H1 (cell line): Measurements from ENCODE around the gene PPIL6. TPM values are rescaled to one million over a fixed set of nuclear protein-coding genes. Genes with fewer than 3 reads are reported as not detected.

Experiments used
- CTCF ChIA-PET: fragments of 300-600 bp; sonication (Branson Sonifier 250); formaldehyde crosslinking; loops from one replicate; lab custom pipeline; 2021; ENCODE audit not compliant: partially characterized antibody; lab: Charles Lee
- POLR2A ChIA-PET: fragments of 300-600 bp; sonication (Branson Sonifier 250); formaldehyde crosslinking; loops from one replicate; lab custom pipeline; 2021; ENCODE audit warnings: inconsistent platforms; ENCODE audit not compliant: partially characterized antibody; lab: Charles Lee
- DNase-seq, 2 experiments: peaks; one replicate each; pipeline versions ENCODE4 v3.0.0 to v3.0.0-alpha.2; 2010 to 2022; ENCODE audit warnings: low spot score in 2 of 2, low read depth in 1 of 2, mixed read lengths in 1 of 2
- FAIRE-seq: peaks from 2 replicates; lab custom pipeline; 2011; peaks lifted over from hg19 to GRCh38; lab: Jason Lieb, UNC
- H2AFZ ChIP-seq: 2 replicates; pipeline ENCODE4 v1.8.1; 2012; ENCODE audit warnings: low read length, inconsistent platforms
- H2AK5ac ChIP-seq: 2 replicates; pipeline ENCODE4 v1.6.1; 2013; ENCODE audit warnings: low read depth, low read length
- H2BK120ac ChIP-seq: replicated peaks from 2 replicates; pipeline ENCODE3; 2013; ENCODE audit warnings: low read depth, low read length, inconsistent platforms
- H2BK12ac ChIP-seq: 2 replicates; pipeline ENCODE4 v1.6.1; 2013; ENCODE audit warnings: low read depth, low read length
- H2BK15ac ChIP-seq: 2 replicates; pipeline ENCODE4 v1.6.1; 2013; ENCODE audit warnings: low read length
- H2BK20ac ChIP-seq: 2 replicates; pipeline ENCODE4 v1.6.1; 2013; ENCODE audit warnings: low read length
- H2BK5ac ChIP-seq: 2 replicates; pipeline ENCODE4 v1.6.1; 2013; ENCODE audit warnings: low read depth, low read length
- H3K14ac ChIP-seq: 2 replicates; pipeline ENCODE4 v1.6.1; 2013; ENCODE audit warnings: inconsistent platforms; ENCODE audit not compliant: insufficient read length
- H3K18ac ChIP-seq: 2 replicates; pipeline ENCODE4 v1.6.1; 2013; ENCODE audit warnings: low read length; ENCODE audit errors: extremely low read depth
- H3K23ac ChIP-seq: 2 replicates; pipeline ENCODE4 v1.6.1; 2013; ENCODE audit warnings: inconsistent platforms; ENCODE audit not compliant: insufficient read length
- H3K23me2 ChIP-seq: 2 replicates; pipeline ENCODE4 v1.6.1; 2013; ENCODE audit warnings: low read depth, low read length
- H3K27ac ChIP-seq: 2 replicates; pipeline ENCODE4 v1.6.1; 2011; ENCODE audit warnings: low read depth, low read length, inconsistent platforms
- H3K27me3 ChIP-seq, 4 experiments: replicated peaks in 1 of 4; 1 replicate in 1 of 4; 2 replicates in 3 of 4; pipeline versions ENCODE4 v1.6.1 to v1.8.1; 2011 to 2013; ENCODE audit warnings: low read length in 3 of 4, mild to moderate bottlenecking in 3 of 4, inconsistent platforms in 2 of 4, mixed read lengths in 2 of 4, moderate library complexity in 1 of 4; ENCODE audit not compliant: control insufficient read depth in 3 of 4, insufficient read depth in 3 of 4; ENCODE audit errors: extremely low read depth in 1 of 4
- H3K36me3 ChIP-seq, 4 experiments: 2 replicates each; pipeline versions ENCODE4 v1.6.1 to v1.8.1; 2011 to 2013; ENCODE audit warnings: mild to moderate bottlenecking in 4 of 4, low read length in 3 of 4, moderate library complexity in 2 of 4, control low read depth in 1 of 4, inconsistent platforms in 1 of 4; ENCODE audit not compliant: insufficient read depth in 4 of 4, control insufficient read depth in 2 of 4
- H3K4ac ChIP-seq: replicated peaks from 2 replicates; pipeline ENCODE3; 2013; ENCODE audit warnings: low read length, low read depth, mixed read lengths, inconsistent platforms; ENCODE audit not compliant: insufficient read length
- H3K4me1 ChIP-seq, 4 experiments: replicated peaks in 1 of 4; 1 replicate in 1 of 4; 2 replicates in 3 of 4; pipeline versions ENCODE4 v1.6.1 to v1.8.1; 2011 to 2013; ENCODE audit warnings: low read length in 3 of 4, inconsistent platforms in 2 of 4, mixed read lengths in 1 of 4; ENCODE audit not compliant: insufficient read depth in 4 of 4, control insufficient read depth in 3 of 4
- H3K4me2 ChIP-seq, 2 experiments: 2 replicates each; pipeline versions ENCODE4 v1.6.1 to v1.8.1; 2011 to 2013; ENCODE audit warnings: low read depth in 2 of 2, low read length in 2 of 2, control low read depth in 1 of 2, inconsistent platforms in 1 of 2, mild to moderate bottlenecking in 1 of 2; ENCODE audit not compliant: insufficient read depth in 1 of 2
- H3K4me3 ChIP-seq, 4 experiments: fragments of 200-600, 300-600 bp in 1 of 4; sonication (generic), shearing (Covaris generic), sonication (Bioruptor Twin) in 1 of 4; 2 replicates each; pipeline versions ENCODE4 v1.5.1 to v1.8.1; 2011 to 2016; ENCODE audit warnings: low read length in 4 of 4, low read depth in 3 of 4, control low read depth in 2 of 4, inconsistent platforms in 2 of 4, mild to moderate bottlenecking in 2 of 4, mixed read lengths in 1 of 4, moderate library complexity in 1 of 4; ENCODE audit not compliant: insufficient read depth in 2 of 4; ENCODE audit errors: extremely low read depth in 1 of 4
- H3K56ac ChIP-seq: replicated peaks from 2 replicates; pipeline ENCODE3; 2013; ENCODE audit warnings: low read depth, mild to moderate bottlenecking, mixed read lengths, low read length, inconsistent platforms; ENCODE audit not compliant: insufficient read length
- H3K79me1 ChIP-seq: 2 replicates; pipeline ENCODE4 v1.6.1; 2013; ENCODE audit warnings: low read depth, low read length, control low read depth
- H3K79me2 ChIP-seq, 2 experiments: 2 replicates each; pipeline versions ENCODE4 v1.6.1 to v1.8.1; 2012 to 2013; ENCODE audit warnings: low read length in 2 of 2, mild to moderate bottlenecking in 2 of 2, inconsistent platforms in 1 of 2; ENCODE audit not compliant: insufficient read depth in 2 of 2, control insufficient read depth in 1 of 2
- H3K9ac ChIP-seq, 4 experiments: replicated peaks in 1 of 4; 1 replicate in 1 of 4; 2 replicates in 3 of 4; pipeline versions ENCODE4 v1.6.1 to v1.8.1; 2011 to 2013; ENCODE audit warnings: low read depth in 3 of 4, low read length in 3 of 4, control low read depth in 2 of 4, mild to moderate bottlenecking in 2 of 4, moderate library complexity in 2 of 4, inconsistent platforms in 1 of 4; ENCODE audit errors: extremely low read depth in 1 of 4
- H3K9me3 ChIP-seq, 2 experiments: 2 replicates each; pipeline versions ENCODE4 v1.6.1 to v1.8.1; 2012 to 2013; ENCODE audit warnings: mild to moderate bottlenecking in 2 of 2, moderate library complexity in 2 of 2, control low read depth in 1 of 2, inconsistent platforms in 1 of 2, low read depth in 1 of 2, low read length in 1 of 2, mixed read lengths in 1 of 2; ENCODE audit not compliant: insufficient read depth in 2 of 2
- H4K20me1 ChIP-seq, 2 experiments: replicated peaks in 1 of 2; 2 replicates each; pipeline versions ENCODE3 to v1.8.1; 2011 to 2013; ENCODE audit warnings: inconsistent platforms in 2 of 2, low read length in 2 of 2, mild to moderate bottlenecking in 1 of 2; ENCODE audit not compliant: insufficient read depth in 2 of 2, control insufficient read depth in 1 of 2
- H4K5ac ChIP-seq: 2 replicates; pipeline ENCODE4 v1.6.1; 2013; ENCODE audit warnings: low read length, low read depth, mixed read lengths, inconsistent platforms; ENCODE audit not compliant: insufficient read length
- H4K8ac ChIP-seq: 2 replicates; pipeline ENCODE4 v1.8.0; 2013; ENCODE audit warnings: mild to moderate bottlenecking, moderate library complexity, low read length, inconsistent platforms; ENCODE audit not compliant: insufficient read depth; ENCODE audit errors: extremely low read depth
- H4K91ac ChIP-seq: replicated peaks from 2 replicates; pipeline ENCODE3; 2013; ENCODE audit warnings: low read length, mixed read lengths, inconsistent platforms; ENCODE audit not compliant: insufficient read length
- ATF2 ChIP-seq: IDR thresholded peaks from 2 replicates; pipeline ENCODE4 v1.6.1; 2012; ENCODE audit warnings: low read length, inconsistent platforms
- ATF3 ChIP-seq: IDR thresholded peaks from 2 replicates; pipeline ENCODE4 v1.6.1; 2011; ENCODE audit warnings: low read depth, mild to moderate bottlenecking, low read length; ENCODE audit not compliant: insufficient read depth
- BCL11A ChIP-seq, 2 experiments: IDR thresholded peaks; one replicate each; pipeline ENCODE4 v1.6.1; 2011; ENCODE audit warnings: low read depth in 2 of 2, low read length in 2 of 2, mild to moderate bottlenecking in 2 of 2
- CEBPB ChIP-seq: IDR thresholded peaks from 2 replicates; pipeline ENCODE4 v1.6.1; 2012; ENCODE audit warnings: low read depth, low read length
- CHD2 ChIP-seq: IDR thresholded peaks from 2 replicates; pipeline ENCODE4 v1.6.1; 2012; ENCODE audit warnings: low read length, improper control_type of control experiment
- FOSL1 ChIP-seq: IDR thresholded peaks from 2 replicates; pipeline ENCODE4 v1.6.1; 2011; ENCODE audit warnings: mild to moderate bottlenecking, low read depth, low read length, moderate library complexity; ENCODE audit not compliant: insufficient read depth
- POU5F1 ChIP-seq: IDR thresholded peaks from 2 replicates; pipeline ENCODE4 v1.6.1; 2011; ENCODE audit warnings: low read depth, mild to moderate bottlenecking, low read length, moderate library complexity
- RBBP5 ChIP-seq: IDR thresholded peaks from 2 replicates; pipeline ENCODE4 v1.7.1; 2012; ENCODE audit warnings: low read depth, mild to moderate bottlenecking, inconsistent platforms, low read length, moderate library complexity, borderline replicate concordance
- SAP30 ChIP-seq: fragments of 300-600 bp; sonication (generic); IDR thresholded peaks from 2 replicates; pipeline ENCODE4 v1.7.1; 2012; ENCODE audit warnings: low read length, moderate library complexity, mild to moderate bottlenecking, inconsistent platforms; ENCODE audit not compliant: insufficient read depth, insufficient replicate concordance
- SIRT6 ChIP-seq: IDR thresholded peaks from one replicate; pipeline ENCODE4 v1.7.1; 2012; ENCODE audit warnings: low read length, inconsistent platforms
- TAF1 ChIP-seq: IDR thresholded peaks from 2 replicates; pipeline ENCODE4 v1.6.1; 2011; ENCODE audit warnings: mild to moderate bottlenecking, low read depth, low read length
- WGBS, 2 experiments: shearing (Covaris generic) in 1 of 2; methylation state at CpG; one replicate each; pipeline versions ENCODE4 v1.1.6 to v1.1.7; 2013 to 2015; ENCODE audit warnings: low lambda C conversion rate in 2 of 2, mixed read lengths in 2 of 2, inconsistent platforms in 1 of 2, low coverage in 1 of 2, missing lambda C conversion rate in 1 of 2; ENCODE audit not compliant: insufficient replicate concordance in 2 of 2, insufficient coverage in 1 of 2, insufficient read length in 1 of 2; ENCODE audit errors: extremely low coverage in 1 of 2, missing lambda C conversion rate in 1 of 2; 5-methylcytosine and 5-hydroxymethylcytosine counted together
- polyA plus RNA-seq, 7 experiments: library from polyadenylated mRNA; depleted of rRNA in 3 of 7; stranded (reverse) in 5 of 7; unstranded in 2 of 7; fragments of >200 nt in 5 of 7; fragments of 200-250 nt in 2 of 7; gene quantifications; 1 replicate in 5 of 7; 2 replicates in 1 of 7; 4 replicates in 1 of 7; pipeline versions ENCODE4 v1.2.1 to v1.2.3, GENCODE V29; 2011 to 2013; ENCODE audit warnings: missing spikeins in 2 of 7, mixed read lengths in 2 of 7
- total RNA-seq: library from RNA; stranded (reverse); fragmentation: NEBNext Ultra II Directional; extraction: Animal tissue kit (Norgen Biotek cat#: 25700); gene quantifications from 2 replicates; pipeline ENCODE4 v1.2.1, GENCODE V29; 2021

Gene PPIL6
- total and polyA plus RNA-seq, 2 of the 8 experiments (the other 6 are each of a cell fraction or from before 2014, with no cell fraction given), result 0.42 to 1.3 TPM

GRCh38 chr6:109369728-109370127 lies 70.7 kb downstream of the PPIL6 start:
- 92% methylated on average over 4 of the region's 4 CpGs; no CpG with 5 or more reads in 1 of the 2 experiments for WGBS, 2 experiments
- CTCF ChIA-PET, result interaction anchor here (2.1 kb wide), 1 partner anchor 13 kb away, joined by 5 read pairs; no protein-coding TSS in a partner anchor
- FAIRE-seq, result no peak
- no peak for TF ChIP-seq BCL11A (IDR thresholded peaks at IDR 0.05; ENCODE audit: low read depth in 2 of 2, low read length in 2 of 2)
- TF ChIP-seq ATF3, result no peak
- no peak for TF ChIP-seq CEBPB
- TF ChIP-seq FOSL1, result no peak
- TF ChIP-seq SIRT6, result no peak
- no peak for TF ChIP-seq CHD2
- TF ChIP-seq SAP30, result no peak
- TF ChIP-seq POU5F1, result no peak
- TF ChIP-seq RBBP5, result no peak
- TF ChIP-seq ATF2, result no peak
- TF ChIP-seq TAF1, result no peak

More at GRCh38 chr6:109369728-109370127, 70.7 kb downstream of the PPIL6 start:
- Histone ChIP-seq H3K23ac (no peak overlapping the region), H3K18ac (no peak overlapping the region), H3K9ac (no peak overlapping the region), H3K4me1 (no peaks in the 10 kb centered on the region), H3K4me3 (no peak overlapping the region), H3K27ac (no peak overlapping the region), H3K27me3 (no peaks in the 10 kb centered on the region), H3K56ac (no peak overlapping the region), H4K8ac (no peak overlapping the region), H2AFZ (no peak overlapping the region), H4K20me1 (peaks cover 2 to 5% of the 10 kb centered on the region in 2 experiments), H2BK5ac (no peak overlapping the region), H4K91ac (no peak overlapping the region), H3K9me3 (no peaks in the 10 kb centered on the region), H3K14ac (no peak overlapping the region), H3K4me2 (no peak overlapping the region), H2BK15ac (no peak overlapping the region), H4K5ac (no peak overlapping the region), H3K36me3 (peaks cover 16 to 82% (median 38%) of the 10 kb centered on the region in 4 experiments), H3K79me1 (no peaks in the 10 kb centered on the region), H2BK20ac (no peak overlapping the region), H2BK12ac (no peak overlapping the region), H3K79me2 (no peaks in the 10 kb centered on the region), H3K23me2 (peaks cover 3% of the 10 kb centered on the region; the same call in 1 of the 2 replicates), H3K4ac (no peak overlapping the region), H2BK120ac (no peak overlapping the region), H2AK5ac (no peak overlapping the region)
- DNase-seq, result no peak
- POLR2A ChIA-PET, result interaction anchor here (3.5 kb wide), 1 partner anchor 13 kb away, joined by 20 read pairs; the partner anchor contains the start of gene CD164
